ENCODE data around the gene RAP1GDS1.

DNA sequence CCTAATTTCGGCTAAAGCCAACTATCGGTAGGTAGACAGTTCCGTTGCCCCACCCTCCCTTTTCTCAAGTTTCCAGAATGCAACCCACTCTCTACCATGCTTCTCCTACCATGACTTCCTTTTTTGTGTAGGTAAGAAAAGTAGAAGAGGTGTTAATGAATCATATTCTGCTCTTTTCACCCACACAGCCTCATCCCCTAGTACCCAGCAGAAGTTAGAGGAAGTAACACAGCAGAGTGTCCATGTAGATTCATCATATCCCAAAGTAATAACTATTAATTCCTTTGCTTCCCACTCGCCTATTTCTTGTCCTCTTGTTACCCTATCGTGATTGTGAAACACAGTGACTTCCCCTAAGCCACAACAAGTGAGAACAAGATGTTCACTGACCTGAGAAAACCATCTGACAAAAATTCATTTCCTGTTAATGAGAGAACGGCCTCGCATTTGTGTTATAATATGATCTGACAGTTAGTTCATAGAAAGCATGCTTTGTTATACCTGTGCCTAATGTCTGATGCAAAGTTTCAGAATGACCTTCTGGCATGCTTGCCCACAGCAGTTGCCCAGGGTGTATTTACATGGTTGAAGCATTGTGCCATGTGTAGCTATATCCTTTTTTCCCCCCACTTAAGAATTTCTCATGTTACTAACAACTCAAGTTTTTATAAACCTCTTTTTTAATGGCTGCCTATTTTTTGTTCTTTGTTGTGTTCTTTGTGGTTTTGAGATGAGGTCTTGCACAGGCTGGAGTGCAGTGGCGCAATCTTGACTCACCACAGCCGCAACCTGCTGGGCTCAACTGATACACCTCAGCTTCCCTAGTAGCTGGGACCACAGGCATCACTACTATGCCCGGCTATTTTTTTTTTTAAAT lies 185.6 kb downstream of the RAP1GDS1 start:
- TF ChIP-seq, protein P1, sequence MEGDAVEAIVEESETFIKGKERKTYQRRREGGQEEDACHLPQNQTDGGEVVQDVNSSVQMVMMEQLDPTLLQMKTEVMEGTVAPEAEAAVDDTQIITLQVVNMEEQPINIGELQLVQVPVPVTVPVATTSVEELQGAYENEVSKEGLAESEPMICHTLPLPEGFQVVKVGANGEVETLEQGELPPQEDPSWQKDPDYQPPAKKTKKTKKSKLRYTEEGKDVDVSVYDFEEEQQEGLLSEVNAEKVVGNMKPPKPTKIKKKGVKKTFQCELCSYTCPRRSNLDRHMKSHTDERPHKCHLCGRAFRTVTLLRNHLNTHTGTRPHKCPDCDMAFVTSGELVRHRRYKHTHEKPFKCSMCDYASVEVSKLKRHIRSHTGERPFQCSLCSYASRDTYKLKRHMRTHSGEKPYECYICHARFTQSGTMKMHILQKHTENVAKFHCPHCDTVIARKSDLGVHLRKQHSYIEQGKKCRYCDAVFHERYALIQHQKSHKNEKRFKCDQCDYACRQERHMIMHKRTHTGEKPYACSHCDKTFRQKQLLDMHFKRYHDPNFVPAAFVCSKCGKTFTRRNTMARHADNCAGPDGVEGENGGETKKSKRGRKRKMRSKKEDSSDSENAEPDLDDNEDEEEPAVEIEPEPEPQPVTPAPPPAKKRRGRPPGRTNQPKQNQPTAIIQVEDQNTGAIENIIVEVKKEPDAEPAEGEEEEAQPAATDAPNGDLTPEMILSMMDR (IDR thresholded peaks at IDR 0.05) = no peak
- TF ChIP-seq POLR2A (IDR thresholded peaks at IDR 0.05) = no peak
